AG04450 (cell line): ENCODE measurements around the gene NEUROG2. TPM values are rescaled to one million over a fixed set of nuclear protein-coding genes. Genes with fewer than 3 reads are reported as not detected.
"Not testable (repeated sequence)": the region's sequence is repeated elsewhere in the genome, so short reads cannot be mapped to it uniquely, and the experiment has no call there.

Experiments
- CTCF ChIA-PET: fragments of 300-600, 350-600 bp; formaldehyde crosslinking; extraction: SDS; loops from one replicate; lab custom pipeline; 2022; ENCODE audit warnings: antibody characterized with exemption, inconsistent platforms; lab: Charles Lee
- POLR2A ChIA-PET: fragments of 350-600 bp; formaldehyde crosslinking; extraction: SDS; loops from one replicate; lab custom pipeline; 2021; ENCODE audit warnings: antibody characterized with exemption, inconsistent platforms; lab: Yijun Ruan, JAX
- DNase-seq: peaks from one replicate; pipeline ENCODE4 v3.0.0-alpha.2; 2011; ENCODE audit warnings: low read depth, low spot score
- H3K27ac ChIP-seq: one replicate; pipeline ENCODE4 v1.5.1; 2012; ENCODE audit warnings: low read depth, low read length, control low read depth
- H3K27me3 ChIP-seq: one replicate; pipeline ENCODE4 v1.6.0; 2012; ENCODE audit warnings: low read length; ENCODE audit not compliant: control insufficient read depth, insufficient read depth
- H3K4me3 ChIP-seq: 2 replicates; pipeline ENCODE4 v1.5.1; 2011; ENCODE audit warnings: mild to moderate bottlenecking, low read depth, low read length, control low read depth
- H3K9me3 ChIP-seq: 2 replicates; pipeline ENCODE4 v1.5.1; 2012; ENCODE audit warnings: low read length; ENCODE audit not compliant: control insufficient read depth, insufficient read depth
- polyA plus RNA-seq: library from polyadenylated mRNA; depleted of rRNA; stranded (reverse); fragments of >200 nt; gene quantifications from 2 replicates; pipeline ENCODE4 v1.2.3, GENCODE V29; 2011
- TF ChIP-seq, protein P1 (sequence below): IDR thresholded peaks from 2 replicates; pipeline ENCODE4 v1.5.1; 2011; ENCODE audit warnings: low read depth, low read length, control low read depth, inconsistent platforms

Gene NEUROG2
- polyA plus RNA-seq, 1 experiment, result not detected

DNA sequence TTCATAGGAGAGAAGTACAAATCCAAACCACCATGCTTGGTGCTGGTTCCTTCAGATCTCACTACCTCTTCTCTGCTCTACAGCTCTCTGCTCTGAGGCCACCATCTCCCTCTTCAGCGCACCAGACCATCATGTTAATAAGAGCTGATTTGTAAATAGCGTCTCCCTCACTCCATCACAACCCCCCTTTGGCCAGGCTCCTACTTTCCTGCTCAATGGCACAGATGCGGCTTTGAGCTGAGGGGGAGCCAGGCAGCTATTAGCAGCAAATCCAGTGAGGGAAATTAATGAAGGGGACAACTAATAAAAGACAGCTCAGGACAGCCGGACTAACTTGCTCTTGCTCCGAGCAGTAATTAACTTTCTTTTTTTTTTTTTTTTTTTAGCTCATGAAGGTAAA, 13.1 kb downstream of the NEUROG2 start:
- ChIA-PET CTCF (interaction anchor here (0.7 to 1.7 kb wide), 4 partner anchors 14 to 262 kb away, joined by 3 to 5 read pairs (median 3); no protein-coding TSS in a partner anchor), POLR2A (no interaction called here)
- Histone ChIP-seq H3K27me3 (peaks cover 15% of the 10 kb centered on the region), H3K4me3 (no peak overlapping the region), H3K9me3 (no peaks in the 10 kb centered on the region), H3K27ac (no peak overlapping the region)
- no peak for DNase-seq
- TF ChIP-seq, protein P1, sequence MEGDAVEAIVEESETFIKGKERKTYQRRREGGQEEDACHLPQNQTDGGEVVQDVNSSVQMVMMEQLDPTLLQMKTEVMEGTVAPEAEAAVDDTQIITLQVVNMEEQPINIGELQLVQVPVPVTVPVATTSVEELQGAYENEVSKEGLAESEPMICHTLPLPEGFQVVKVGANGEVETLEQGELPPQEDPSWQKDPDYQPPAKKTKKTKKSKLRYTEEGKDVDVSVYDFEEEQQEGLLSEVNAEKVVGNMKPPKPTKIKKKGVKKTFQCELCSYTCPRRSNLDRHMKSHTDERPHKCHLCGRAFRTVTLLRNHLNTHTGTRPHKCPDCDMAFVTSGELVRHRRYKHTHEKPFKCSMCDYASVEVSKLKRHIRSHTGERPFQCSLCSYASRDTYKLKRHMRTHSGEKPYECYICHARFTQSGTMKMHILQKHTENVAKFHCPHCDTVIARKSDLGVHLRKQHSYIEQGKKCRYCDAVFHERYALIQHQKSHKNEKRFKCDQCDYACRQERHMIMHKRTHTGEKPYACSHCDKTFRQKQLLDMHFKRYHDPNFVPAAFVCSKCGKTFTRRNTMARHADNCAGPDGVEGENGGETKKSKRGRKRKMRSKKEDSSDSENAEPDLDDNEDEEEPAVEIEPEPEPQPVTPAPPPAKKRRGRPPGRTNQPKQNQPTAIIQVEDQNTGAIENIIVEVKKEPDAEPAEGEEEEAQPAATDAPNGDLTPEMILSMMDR, result no peak

DNA sequence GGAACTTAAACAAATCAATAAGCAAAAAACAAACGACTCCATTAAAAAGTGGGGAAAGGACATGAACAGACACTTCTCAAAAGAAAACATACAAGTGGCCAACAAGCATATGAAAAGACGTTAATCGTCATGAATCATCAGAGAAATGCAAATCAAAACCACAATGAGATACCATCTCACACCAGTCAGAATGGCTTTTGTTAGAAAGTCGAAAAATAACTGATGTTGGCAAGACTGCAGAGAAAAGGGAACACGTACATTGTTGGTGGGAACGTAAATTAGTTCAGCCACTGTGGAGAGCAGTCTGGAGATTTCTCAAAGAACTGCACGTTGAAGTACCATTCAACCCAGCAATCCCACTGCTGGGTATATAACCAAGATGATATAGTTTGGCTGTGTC, 23.7 kb downstream of the NEUROG2 start:
- ChIA-PET POLR2A (no interaction called here), CTCF (no interaction called here)
- TF ChIP-seq, protein P1, result no peak
- Histone ChIP-seq H3K9me3 (no peaks in the 10 kb centered on the region), H3K4me3 (no peak overlapping the region), H3K27me3 (no peaks in the 10 kb centered on the region), H3K27ac (no peak overlapping the region)
- no peak for DNase-seq

DNA sequence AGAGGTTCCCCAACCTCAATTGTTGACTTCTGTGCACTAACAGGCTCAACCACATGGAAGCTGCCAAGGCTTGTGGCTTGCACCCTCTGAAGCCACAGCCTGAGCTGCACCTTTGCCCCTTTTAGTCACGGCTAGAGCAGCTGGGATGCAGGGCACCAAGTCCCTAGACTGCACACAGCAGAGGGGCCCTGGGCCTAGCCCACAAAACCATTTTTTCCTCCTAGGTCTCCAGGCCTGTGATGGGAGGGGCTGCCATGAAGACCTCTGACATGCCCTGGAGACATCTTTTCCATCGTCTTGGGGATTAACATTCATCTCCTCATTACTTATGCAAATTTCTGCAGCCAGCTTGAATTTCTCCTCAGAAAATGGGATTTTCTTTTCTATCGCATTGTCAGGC, 25.2 kb downstream of the NEUROG2 start:
- CTCF ChIA-PET, H3K27me3 ChIP-seq, DNase-seq: not testable (repeated sequence)

DNA sequence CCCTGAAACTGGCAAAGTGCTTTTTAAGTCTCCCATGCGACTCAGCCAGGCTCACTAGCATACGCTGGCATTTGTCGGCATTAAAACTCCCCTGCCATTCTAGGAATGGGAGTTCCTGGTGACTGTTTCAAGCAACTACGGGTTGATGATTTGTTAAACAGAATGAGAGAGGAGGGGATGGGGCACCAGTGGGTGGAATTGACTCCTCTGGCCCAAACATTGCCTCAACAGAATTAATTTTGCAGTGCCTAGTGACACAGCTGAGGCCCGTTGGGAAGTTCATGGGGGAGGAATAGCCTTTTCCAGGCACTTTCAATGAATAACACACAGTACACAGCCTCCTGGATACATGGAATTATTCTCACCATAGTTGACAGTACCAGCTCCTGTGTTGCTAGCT, 30.1 kb downstream of the NEUROG2 start:
- no peak overlapping the region for H3K27ac ChIP-seq
- ChIA-PET CTCF (no interaction called here), POLR2A (no interaction called here)
- no peaks in the 10 kb centered on the region for H3K9me3 ChIP-seq
- H3K4me3 ChIP-seq, result no peak overlapping the region
- TF ChIP-seq, protein P1, result no peak
- no peak for DNase-seq
- H3K27me3 ChIP-seq, result no peaks in the 10 kb centered on the region

More for the DNA sequence above, 25.2 kb downstream of the NEUROG2 start:
- POLR2A ChIA-PET, H3K9me3 ChIP-seq, H3K4me3 ChIP-seq, H3K27ac ChIP-seq: not testable (repeated sequence)

DNA sequence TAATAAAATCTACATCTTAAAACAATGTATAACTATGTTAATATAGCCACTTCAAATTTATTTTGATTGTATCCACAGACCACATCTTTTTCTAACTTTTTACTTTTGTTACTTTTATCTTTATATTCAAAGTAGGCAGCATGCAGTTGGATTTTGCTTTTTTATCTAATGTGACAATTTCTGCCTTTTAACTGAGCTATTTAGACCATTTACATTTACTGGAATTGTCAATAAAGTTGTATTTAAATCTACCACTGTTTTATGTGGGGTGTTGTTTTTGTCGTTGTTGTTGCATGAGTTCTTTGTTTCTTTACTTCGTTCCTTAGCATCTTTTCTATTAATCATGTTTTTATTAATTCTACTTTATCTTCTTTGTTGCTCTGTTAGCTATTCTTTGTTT, 42.0 kb downstream of the NEUROG2 start:
- DNase-seq, result no peak
- ChIA-PET CTCF (no interaction called here), POLR2A (no interaction called here)
- H3K27ac ChIP-seq, result no peak overlapping the region
- TF ChIP-seq, protein P1, result no peak
- H3K4me3 ChIP-seq, result no peak overlapping the region
- no peaks in the 10 kb centered on the region for H3K27me3 ChIP-seq
- H3K9me3 ChIP-seq, result no peaks in the 10 kb centered on the region

DNA sequence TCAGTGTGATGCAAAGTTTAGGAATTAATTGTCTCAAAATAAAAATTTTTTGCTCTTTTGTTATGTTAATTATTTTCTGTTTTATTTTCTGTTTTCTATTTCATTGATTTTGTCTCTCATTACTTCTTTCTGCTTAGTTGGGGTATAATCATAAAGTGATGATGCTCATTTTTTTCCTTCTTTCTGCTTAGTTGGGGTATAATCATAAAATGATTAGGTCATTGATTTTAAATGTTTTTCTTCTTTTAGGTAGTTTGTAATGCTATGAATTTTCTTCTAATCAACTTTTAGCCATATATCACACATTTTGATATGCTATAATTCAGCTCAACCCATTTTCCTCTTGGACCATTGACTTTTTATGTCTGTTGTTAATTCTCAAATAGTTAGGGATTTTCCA, 43.7 kb downstream of the NEUROG2 start:
- Histone ChIP-seq H3K4me3 (no peak overlapping the region), H3K27me3 (no peaks in the 10 kb centered on the region), H3K9me3 (no peaks in the 10 kb centered on the region), H3K27ac (no peak overlapping the region)
- no peak for DNase-seq
- CTCF ChIA-PET, result no interaction called here
- TF ChIP-seq, protein P1, result no peak
- POLR2A ChIA-PET, result no interaction called here
